Measurements from ENCODE around the gene MRPS7. TPM values are rescaled to one million over a fixed set of nuclear protein-coding genes. Genes with fewer than 3 reads are reported as not detected.

The MRPS7 gene
- total and polyA plus RNA-seq, 9 of the 15 experiments (the other 6 are each of a cell fraction or from before 2014, with no cell fraction given): 107 to 244 (median 132) TPM

- no peak for TF ChIP-seq BRF1 (IDR thresholded peaks at IDR 0.05; ENCODE audit: borderline replicate concordance, extremely low read depth, insufficient read length)
- peak; percentile 57 to 74 (median 68) for TF ChIP-seq CTCF (IDR thresholded peaks at IDR 0.05 in 2 of 3, conservative IDR thresholded peaks at IDR 0.05 in 1 of 3; ENCODE audit: insufficient read depth in 2 of 3, low read depth in 1 of 3, low read length in 3 of 3)
- TF ChIP-seq RBM39 (optimal IDR thresholded peaks at IDR 0.05; ENCODE audit: low read depth, low read length): no peak
- peak; percentile 53; the same call in 1 of the 2 replicates for TF ChIP-seq STAG1 (CRISPR knock-in tag; IDR thresholded peaks at IDR 0.05; ENCODE audit: borderline replicate concordance)
- 0 out of 2 replicates have a peak, but pooled peaks have one; percentile 12 for TF ChIP-seq MYC (IDR thresholded peaks at IDR 0.05; ENCODE audit: low read depth, low read length)
- peak; percentile 75; the same call in 1 of the 2 replicates for TF ChIP-seq MYC (CRISPR knock-in tag; IDR thresholded peaks at IDR 0.05; ENCODE audit: borderline replicate concordance, low read depth)
- TF ChIP-seq C11orf30 (IDR thresholded peaks at IDR 0.05; ENCODE audit: low read depth): 0 out of 2 replicates have a peak, but pooled peaks have one; percentile 10
- no peak for TF ChIP-seq JUNB (CRISPR knock-in tag; conservative IDR thresholded peaks at IDR 0.05)
- peak; percentile 60 for TF ChIP-seq PRDM10 (IDR thresholded peaks at IDR 0.05; ENCODE audit: partially characterized antibody)
- TF ChIP-seq PML (IDR thresholded peaks at IDR 0.05; ENCODE audit: low read length): peak; percentile 31; the same call in 1 of the 2 replicates
- peak; percentile 47 for TF ChIP-seq RBM22 (IDR thresholded peaks at IDR 0.05; ENCODE audit: low read depth, low read length, poor library complexity, severe bottlenecking)
- 0 out of 2 replicates have a peak, but pooled peaks have one; percentile 13 for TF ChIP-seq XRCC5 (IDR thresholded peaks at IDR 0.05; ENCODE audit: low read depth, low read length)
- peak; percentile 54 for TF ChIP-seq ETS1 (conservative IDR thresholded peaks at IDR 0.05; ENCODE audit: control insufficient read depth, low read depth, low read length)
- peak; percentile 16; the same call in 1 of the 2 replicates for TF ChIP-seq SMAD4 (CRISPR knock-in tag; conservative IDR thresholded peaks at IDR 0.05)
- TF ChIP-seq ATF4 (CRISPR knock-in tag; IDR thresholded peaks at IDR 0.05): no peak
- no peak for TF ChIP-seq RFX7 (CRISPR knock-in tag; IDR thresholded peaks at IDR 0.05)
- TF ChIP-seq ZNF766 (CRISPR knock-in tag; conservative IDR thresholded peaks at IDR 0.05): peak; percentile 98
- TF ChIP-seq RBFOX2 (IDR thresholded peaks at IDR 0.05; ENCODE audit: low read depth, low read length): peak; percentile 78
- no peak for TF ChIP-seq CHCHD3 (CRISPR knock-in tag; IDR thresholded peaks at IDR 0.05)
- no peak for TF ChIP-seq SMARCA4 (IDR thresholded peaks at IDR 0.05)
Observed at GRCh38 chr17:75270218-75270965, 8.7 kb downstream of the MRPS7 start (continued).

All from K562 (cell line).